ENCODE measurements around the gene IQCH.

The IQCH gene

GRCh38 chr15:67542420-67543347 lies 288.1 kb downstream of the IQCH start, which contains the start of gene MAP2K5:
MAP2K5 (plus strand) TSS chr15:67542703; CDS start chr15:67543336, 633 bp downstream.
- peak; percentile 39 to 80 for DNase-seq

GRCh38 chr15:67543348-67543718 lies 288.7 kb downstream of the IQCH start:
- peak in 1 of 2 experiments; percentile 9 for DNase-seq

GRCh38 chr15:67544475-67544874 lies 289.9 kb downstream of the IQCH start:
- DNase-seq: no peak

GRCh38 chr15:67545864-67546263 lies 291.3 kb downstream of the IQCH start:
- no peak for DNase-seq

- no peak for DNase-seq
Observed at GRCh38 chr15:67547064-67547463, 292.5 kb downstream of the IQCH start.

- no peak for DNase-seq
Observed at GRCh38 chr15:67547836-67548235, 293.2 kb downstream of the IQCH start.

- DNase-seq: no peak
Observed at GRCh38 chr15:67548236-67548852, 293.8 kb downstream of the IQCH start.

- no peak for DNase-seq
Observed at GRCh38 chr15:67548862-67549651, 294.5 kb downstream of the IQCH start.

GRCh38 chr15:67549736-67550135 lies 295.1 kb downstream of the IQCH start:
- DNase-seq: no peak

GRCh38 chr15:67550522-67550921 lies 295.9 kb downstream of the IQCH start:
- no peak for DNase-seq

GRCh38 chr15:67551207-67551743 lies 296.7 kb downstream of the IQCH start:
- no peak for DNase-seq

Data from SW 1271 (cell line).